Measurements from ENCODE around the gene PAQR5. TPM values are rescaled to one million over a fixed set of nuclear protein-coding genes. Genes with fewer than 3 reads are reported as not detected.
A peak's percentile ranks its signal among the peaks of the same experiment; 100 is the strongest.
"Not testable (repeated sequence)": the region's sequence is repeated elsewhere in the genome, so short reads cannot be mapped to it uniquely, and the experiment has no call there.

PAQR5 gene
- total RNA-seq, 1 experiment from 2014 or later: 8.6 TPM

DNA sequence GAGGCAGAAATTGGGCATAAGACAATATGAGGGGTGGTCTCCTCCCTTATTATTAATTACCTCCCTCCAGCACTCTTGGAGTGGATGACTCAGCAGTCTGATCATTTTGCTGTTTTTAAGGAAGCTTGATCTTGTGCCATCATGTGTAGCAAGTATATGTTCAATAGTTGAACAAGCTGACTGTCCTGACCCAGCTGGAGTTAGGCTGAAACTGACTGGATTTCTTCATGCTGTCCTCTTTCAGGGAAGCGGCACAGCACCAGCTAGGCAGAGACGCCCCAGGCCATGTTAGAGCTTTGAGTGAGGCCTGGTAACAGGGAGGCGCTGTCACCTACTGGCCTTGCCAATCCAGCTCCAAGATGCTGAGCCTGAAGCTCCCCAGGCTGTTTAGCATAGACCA is 61.0 kb downstream of the PAQR5 start:
- Histone ChIP-seq H3K9me3 (no peaks in the 10 kb centered on the region), H3K27me3 (no peaks in the 10 kb centered on the region), H3K36me3 (no peaks in the 10 kb centered on the region), H3K4me3 (no peak overlapping the region)
- DNase-seq: no peak

DNA sequence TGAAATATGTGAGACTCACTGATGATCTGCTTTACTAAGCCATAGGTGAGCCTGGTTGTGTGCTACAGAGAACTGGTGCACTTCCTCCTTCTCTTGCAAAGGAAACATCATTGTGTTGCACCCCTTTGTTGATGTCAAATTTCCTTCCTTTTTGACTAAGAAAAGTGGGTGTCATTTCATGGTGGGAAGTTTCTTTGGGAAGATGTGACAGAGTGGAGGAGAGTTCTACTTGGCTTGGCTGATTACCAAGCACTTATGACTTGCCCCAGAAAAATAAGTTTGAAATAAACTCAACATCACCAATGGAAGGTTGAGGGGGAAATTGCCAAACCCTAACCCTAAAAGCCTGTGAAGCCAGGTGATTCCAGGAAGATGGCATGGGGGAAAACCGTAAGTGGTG is 61.9 kb downstream of the PAQR5 start:
- H3K4me3 ChIP-seq: no peak overlapping the region
- H3K27me3 ChIP-seq: no peaks in the 10 kb centered on the region
- H3K9me3 ChIP-seq: no peaks in the 10 kb centered on the region
- DNase-seq: no peak
- H3K36me3 ChIP-seq: no peaks in the 10 kb centered on the region

DNA sequence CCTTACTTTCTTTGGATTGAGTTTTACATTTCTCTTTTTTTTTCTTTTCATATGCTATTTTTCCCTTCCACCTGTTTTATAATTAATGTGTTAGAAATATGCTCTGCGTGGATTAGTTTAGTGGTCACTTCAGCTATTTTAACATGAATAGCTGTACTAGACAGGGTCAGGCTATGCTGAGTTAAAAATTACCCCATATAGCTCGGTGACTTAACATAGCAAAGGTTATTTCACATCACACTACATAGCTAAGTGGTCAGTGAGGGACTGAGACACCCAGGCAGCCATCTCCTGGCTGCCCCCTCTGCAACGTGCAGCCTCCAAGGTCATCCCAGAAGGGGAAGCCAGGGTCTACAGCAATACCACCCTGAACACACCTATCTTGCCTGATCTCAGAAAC is 68.5 kb downstream of the PAQR5 start:
- Histone ChIP-seq H3K27me3 (no peaks in the 10 kb centered on the region), H3K9me3 (no peaks in the 10 kb centered on the region), H3K36me3 (no peaks in the 10 kb centered on the region), H3K4me3 (no peak overlapping the region)
- no peak for DNase-seq

DNA sequence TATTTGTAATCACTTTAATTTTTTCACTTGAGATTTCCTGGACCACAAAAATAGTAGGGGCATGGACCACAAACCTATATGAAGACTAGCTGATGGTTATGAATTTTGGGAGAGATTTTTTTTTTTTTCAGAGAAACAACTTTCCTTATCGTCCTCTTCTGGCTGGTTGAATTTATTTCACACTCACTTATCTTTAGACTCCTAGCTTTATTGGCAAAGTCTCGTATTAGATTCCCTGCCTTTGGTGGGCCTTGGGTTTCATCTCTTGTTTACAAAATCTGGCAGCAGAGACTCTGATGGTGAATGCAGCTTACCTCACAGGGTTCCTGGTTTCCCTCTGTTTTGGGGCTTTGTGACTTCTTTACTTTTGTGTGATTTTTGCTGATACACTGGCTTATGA is 70.9 kb downstream of the PAQR5 start:
- no peak for DNase-seq
- Histone ChIP-seq H3K36me3 (no peaks in the 10 kb centered on the region), H3K9me3 (no peaks in the 10 kb centered on the region), H3K27me3 (no peaks in the 10 kb centered on the region), H3K4me3 (no peak overlapping the region)

DNA sequence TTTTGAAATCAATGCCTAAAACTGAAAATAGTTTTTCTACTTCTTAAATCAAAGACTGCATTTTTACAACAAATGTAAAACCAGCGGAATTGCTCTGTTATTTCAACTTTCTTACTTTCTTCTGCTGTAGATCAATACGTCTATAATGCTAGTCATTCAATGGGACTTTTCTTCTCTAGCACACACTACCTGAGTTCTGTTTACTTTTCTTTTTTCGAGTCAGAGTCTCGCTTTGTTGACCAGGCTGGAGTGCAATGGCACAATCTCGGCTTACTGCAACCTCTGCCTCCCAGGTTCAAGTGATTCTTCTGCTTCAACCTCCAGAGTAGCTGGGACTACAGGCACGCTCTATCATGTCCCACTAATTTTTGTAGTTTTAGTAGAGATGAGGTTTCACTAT is 74.7 kb downstream of the PAQR5 start:
- no peaks in the 10 kb centered on the region for H3K27me3 ChIP-seq
- H3K9me3 ChIP-seq: no peaks in the 10 kb centered on the region
- H3K4me3 ChIP-seq: no peak overlapping the region
- no peak for DNase-seq
- no peaks in the 10 kb centered on the region for H3K36me3 ChIP-seq

DNA sequence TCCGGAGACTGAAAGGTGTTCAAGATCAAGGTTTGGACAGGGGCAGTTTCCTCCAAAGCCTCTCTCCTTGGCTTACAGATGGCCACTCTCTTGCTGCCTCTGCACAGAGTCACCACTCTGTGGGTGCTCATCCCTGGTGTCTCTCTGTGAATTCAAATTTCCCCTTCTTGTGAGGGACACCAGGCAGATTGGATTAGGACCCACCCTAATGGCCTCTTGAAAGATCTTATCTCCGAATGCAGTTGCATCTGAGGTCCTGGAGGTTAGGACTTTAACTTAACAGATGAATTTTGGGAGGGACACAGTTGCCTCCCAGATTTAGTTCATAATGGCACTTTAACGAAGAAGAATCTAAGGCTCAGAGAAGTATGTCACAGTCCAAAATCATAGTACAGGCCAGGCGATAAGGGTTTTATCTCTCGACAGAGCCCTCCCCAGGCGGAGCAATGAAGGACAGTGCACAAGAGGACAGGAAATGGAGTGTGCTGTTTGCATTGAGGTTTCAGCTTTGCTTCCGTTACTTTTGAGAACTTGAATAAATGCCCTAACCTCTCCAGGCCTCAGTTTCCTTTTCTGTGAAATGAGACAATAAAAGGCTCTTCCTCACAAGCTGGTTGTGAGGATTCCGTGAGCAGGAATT is 76.6 kb downstream of the PAQR5 start:
- H3K9me3 ChIP-seq: no peaks in the 10 kb centered on the region
- no peaks in the 10 kb centered on the region for H3K36me3 ChIP-seq
- no peak overlapping the region for H3K4me3 ChIP-seq
- DNase-seq: no peak
- no peaks in the 10 kb centered on the region for H3K27me3 ChIP-seq

DNA sequence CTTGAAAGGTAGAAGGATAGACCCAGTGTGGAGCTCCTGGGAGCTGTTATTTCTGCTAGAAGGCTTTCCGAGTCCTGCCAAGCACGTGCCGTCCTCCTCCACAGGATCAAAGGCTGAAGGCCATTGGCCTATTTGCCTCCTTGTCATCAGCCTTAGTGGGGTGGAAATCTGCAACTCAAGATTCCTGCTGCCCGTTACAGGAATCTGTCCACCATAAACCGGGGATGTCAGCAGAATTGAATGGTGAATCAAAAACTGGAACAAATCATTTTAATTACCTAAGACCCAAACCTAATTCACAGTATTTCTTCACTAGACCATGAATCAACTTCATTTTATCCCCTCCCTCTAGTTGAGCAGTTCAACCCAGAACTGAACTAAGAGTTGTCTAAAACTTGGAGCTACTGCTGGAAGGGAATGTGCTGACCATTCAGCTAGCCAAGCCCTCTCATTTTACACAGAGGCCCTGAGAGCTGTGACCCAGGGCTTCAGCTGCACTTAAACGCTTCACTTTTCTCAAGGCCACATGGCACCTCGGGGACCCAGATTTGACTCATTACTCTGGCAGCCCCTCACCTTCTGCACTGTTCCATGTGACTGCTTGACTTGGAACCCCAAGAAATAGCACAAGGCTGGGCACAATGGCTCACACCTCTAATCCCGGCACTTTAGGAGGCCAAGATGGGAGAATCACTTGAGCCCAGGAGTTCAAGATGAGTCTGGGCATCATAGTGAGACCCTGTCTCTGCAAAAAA is 78.7 kb downstream of the PAQR5 start:
- DNase-seq: no peak
- H3K4me3 ChIP-seq: no peak overlapping the region
- H3K9me3 ChIP-seq: no peaks in the 10 kb centered on the region
- H3K27me3 ChIP-seq: no peaks in the 10 kb centered on the region
- H3K36me3 ChIP-seq: no peaks in the 10 kb centered on the region

DNA sequence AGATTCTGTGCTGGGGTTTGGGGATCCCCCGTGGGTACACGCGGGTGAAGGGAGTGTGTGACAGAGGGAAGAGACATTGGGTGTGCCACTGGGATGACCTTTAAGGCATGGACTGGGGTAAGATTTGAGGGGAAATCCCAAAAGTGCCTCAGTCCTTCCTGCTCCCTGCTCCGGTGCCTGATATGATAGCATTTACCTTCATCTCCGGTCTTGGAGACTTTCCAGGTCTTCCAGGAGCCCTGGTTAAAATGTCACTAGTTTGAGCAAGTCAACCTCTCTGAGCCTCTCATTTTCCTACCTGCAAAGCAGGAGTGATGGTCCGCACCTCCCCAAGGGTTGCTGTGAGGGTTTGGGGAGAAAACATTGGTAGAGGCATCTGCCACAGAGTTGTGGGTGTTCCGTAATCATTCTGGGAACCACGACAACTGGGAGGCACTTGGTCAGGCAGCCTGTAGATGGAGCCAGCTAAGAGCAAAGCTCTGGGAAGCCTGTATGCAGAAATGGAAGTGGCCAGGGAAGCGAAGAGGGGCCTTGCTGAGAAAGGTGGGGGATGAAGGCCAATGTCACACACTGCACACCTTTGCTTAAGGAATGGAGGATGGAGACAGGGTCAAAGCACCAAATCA is 81.5 kb downstream of the PAQR5 start:
- Histone ChIP-seq H3K36me3 (no peaks in the 10 kb centered on the region), H3K27me3 (no peaks in the 10 kb centered on the region), H3K9me3 (no peaks in the 10 kb centered on the region), H3K4me3 (no peak overlapping the region)
- DNase-seq: no peak

DNA sequence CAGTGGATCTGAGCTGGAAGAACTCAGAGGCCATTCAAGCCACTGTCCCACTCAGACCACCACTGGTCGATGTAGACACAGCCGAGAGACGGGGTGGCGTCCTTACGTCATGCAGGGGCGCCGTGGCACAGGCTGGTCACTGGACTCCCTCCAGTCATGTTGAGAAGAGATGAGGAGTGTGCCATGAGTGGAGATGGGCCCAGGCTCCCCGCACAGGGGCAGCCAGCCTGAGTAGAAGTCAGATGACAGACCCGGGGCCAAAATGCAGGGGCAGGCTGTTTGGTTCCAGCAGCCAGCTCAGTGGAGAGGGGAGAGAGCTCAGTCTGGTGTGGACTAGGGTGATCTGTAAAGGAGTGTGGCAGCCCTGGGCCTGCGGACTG is 82.0 kb downstream of the PAQR5 start:
- Histone ChIP-seq H3K9me3 (no peaks in the 10 kb centered on the region), H3K36me3 (no peaks in the 10 kb centered on the region; the same call in 1 of the 2 replicates), H3K4me3 (no peak overlapping the region), H3K27me3 (no peaks in the 10 kb centered on the region)
- DNase-seq: no peak

DNA sequence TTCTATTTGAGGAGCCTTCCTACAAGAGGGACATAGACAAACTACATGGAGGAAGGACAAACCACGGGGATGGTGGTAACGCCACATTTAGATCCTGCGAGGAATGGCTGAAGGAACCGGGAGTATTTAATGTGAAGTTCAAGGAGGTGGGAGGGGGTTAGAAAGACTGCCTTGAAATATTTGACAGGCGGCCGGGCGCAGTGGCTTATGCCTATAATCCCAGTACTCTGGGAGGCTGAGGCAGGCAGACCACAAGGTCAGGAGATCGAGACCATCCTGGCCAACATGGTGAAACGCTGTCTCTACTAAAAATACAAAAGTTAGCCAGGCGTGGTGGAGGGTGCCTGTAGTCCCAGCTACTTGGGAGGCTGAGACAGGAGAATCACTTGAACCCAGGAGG is 83.5 kb downstream of the PAQR5 start:
- H3K36me3 ChIP-seq, H3K4me3 ChIP-seq, DNase-seq, H3K27me3 ChIP-seq, H3K9me3 ChIP-seq: not testable (repeated sequence)

DNA sequence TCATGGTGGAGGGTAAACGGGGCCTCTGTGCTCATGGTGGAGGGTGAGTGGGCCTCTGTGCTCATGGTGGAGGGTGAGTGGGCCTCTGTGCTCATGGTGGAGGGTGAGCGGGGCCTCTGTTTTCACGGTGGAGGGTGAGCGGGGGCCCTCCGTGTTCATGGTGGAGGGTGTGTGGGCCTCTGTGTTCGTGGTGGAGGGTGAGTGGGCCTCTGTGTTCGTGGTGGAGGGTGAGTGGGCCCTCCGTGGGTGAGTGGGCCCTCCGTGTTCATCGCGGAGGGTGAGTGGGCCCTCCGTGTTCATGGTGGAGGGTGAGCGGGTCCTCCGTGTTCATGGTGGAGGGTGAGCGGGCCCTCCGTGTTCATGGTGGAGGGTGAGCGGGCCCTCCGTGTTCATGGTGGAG is 85.4 kb downstream of the PAQR5 start:
- not testable (repeated sequence) for H3K4me3 ChIP-seq, H3K27me3 ChIP-seq, H3K9me3 ChIP-seq, H3K36me3 ChIP-seq, DNase-seq

DNA sequence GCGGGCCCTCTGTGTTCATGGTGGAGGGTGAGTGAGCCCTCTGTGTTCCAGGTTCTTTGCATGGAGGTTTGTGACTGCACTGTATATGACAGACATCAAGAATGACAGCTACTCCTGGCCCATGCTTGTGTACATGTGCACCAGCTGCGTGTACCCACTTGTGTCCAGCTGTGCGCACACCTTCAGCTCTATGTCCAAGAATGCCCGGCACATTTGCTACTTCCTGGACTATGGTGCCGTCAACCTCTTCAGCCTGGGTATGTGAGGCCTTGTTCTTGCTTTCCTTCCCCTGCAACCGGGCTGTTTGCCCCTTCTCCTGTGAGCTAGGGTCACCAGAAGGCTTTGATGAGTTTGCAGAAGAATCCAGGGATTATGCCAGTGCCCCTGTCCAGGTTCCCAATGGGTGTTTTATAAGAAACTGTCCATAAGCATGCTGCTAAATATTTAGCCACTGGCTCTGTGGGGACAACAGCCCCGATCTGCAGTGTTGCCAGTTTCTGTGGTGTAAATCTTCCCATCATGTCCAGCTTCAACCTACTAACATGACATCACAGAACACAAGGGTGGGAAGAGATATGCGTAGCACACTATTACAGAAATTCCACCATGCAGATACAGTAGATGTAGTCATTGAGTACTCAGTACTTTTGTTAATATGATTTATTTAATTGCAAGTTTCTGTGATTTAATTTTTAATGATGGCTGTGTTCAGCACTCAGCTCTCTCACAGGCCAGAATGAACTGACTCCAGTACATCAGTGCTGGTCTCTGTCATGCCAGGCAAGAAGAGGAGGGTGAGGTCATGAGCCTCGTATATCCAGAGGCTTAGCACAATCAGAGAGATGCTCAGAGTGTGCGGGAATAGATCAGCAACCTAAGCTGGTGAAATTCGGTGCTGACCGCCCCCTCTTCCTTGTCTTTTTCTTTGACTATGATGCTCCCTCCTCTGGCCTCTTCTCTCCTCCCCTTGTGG is 86.2 kb downstream of the PAQR5 start:
- Histone ChIP-seq H3K4me3 (no peak overlapping the region), H3K36me3 (no peaks in the 10 kb centered on the region; the same call in 1 of the 2 replicates), H3K9me3 (no peaks in the 10 kb centered on the region), H3K27me3 (no peaks in the 10 kb centered on the region)
- no peak for DNase-seq

DNA sequence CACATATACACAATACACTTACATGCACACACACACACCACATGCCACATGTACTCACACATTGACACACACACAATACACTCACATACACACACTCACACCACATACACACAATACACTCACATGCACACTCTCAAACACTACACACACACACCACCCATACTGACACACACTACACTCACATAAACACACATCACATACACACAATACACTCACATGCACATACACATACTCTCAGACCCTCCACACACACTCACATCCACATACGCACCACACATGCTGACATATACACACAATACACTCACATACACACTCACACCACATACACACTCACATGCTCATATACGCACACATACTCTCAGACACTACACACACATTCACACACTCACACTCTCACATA is 87.1 kb downstream of the PAQR5 start:
- no peaks in the 10 kb centered on the region; the same call in 1 of the 2 replicates for H3K36me3 ChIP-seq
- no peaks in the 10 kb centered on the region for H3K9me3 ChIP-seq
- no peaks in the 10 kb centered on the region for H3K27me3 ChIP-seq
- no peak for DNase-seq
- no peak overlapping the region for H3K4me3 ChIP-seq

DNA sequence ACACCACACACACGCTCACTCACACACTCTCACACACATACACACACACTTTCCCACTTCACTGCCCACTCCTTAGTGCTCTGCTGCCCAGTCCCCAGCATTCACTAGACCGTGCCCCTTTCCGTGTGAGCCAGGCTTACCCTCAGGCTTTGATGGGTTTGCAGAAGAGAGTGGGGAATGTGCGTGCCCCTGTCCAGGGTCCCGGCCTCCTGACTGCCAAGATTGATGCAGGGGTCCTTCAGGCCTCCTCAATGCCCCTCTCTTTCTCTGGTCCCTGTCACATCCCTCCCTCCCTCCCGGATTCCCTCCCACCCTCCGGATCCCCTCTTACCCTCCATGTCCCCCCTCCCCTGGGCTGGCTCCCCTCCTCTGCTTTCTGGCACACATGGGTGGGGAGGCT is 87.6 kb downstream of the PAQR5 start:
- H3K27me3 ChIP-seq: no peaks in the 10 kb centered on the region
- no peaks in the 10 kb centered on the region for H3K9me3 ChIP-seq
- no peak overlapping the region for H3K4me3 ChIP-seq
- no peaks in the 10 kb centered on the region; the same call in 1 of the 2 replicates for H3K36me3 ChIP-seq
- DNase-seq: no peak

DNA sequence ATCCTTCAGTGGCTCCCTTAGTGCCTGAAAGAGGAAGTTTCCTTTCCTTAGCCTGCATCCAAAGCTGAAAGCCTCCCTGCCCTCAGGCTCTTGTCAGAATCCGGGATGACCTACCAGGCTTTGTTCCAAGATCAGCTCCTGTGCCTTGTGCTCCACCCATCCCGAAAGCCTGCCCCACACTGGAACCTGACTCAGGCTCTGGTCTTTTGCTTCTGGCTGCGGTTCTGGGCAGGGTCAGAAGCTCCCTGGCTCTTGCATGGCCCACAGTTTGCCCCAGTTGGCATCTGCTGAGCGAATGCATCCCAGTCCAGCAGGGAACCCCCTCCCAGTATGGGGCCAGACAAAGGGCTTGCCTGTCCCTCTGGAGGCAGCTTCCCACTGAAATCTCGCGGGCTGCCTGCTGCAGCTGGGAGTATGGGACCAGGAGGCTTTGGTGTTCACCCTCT is 89.6 kb downstream of the PAQR5 start:
- DNase-seq: peak; percentile 56
- no peaks in the 10 kb centered on the region for H3K9me3 ChIP-seq
- no peaks in the 10 kb centered on the region for H3K27me3 ChIP-seq
- no peaks in the 10 kb centered on the region; the same call in 1 of the 2 replicates for H3K36me3 ChIP-seq
- H3K4me3 ChIP-seq: no peak overlapping the region

DNA sequence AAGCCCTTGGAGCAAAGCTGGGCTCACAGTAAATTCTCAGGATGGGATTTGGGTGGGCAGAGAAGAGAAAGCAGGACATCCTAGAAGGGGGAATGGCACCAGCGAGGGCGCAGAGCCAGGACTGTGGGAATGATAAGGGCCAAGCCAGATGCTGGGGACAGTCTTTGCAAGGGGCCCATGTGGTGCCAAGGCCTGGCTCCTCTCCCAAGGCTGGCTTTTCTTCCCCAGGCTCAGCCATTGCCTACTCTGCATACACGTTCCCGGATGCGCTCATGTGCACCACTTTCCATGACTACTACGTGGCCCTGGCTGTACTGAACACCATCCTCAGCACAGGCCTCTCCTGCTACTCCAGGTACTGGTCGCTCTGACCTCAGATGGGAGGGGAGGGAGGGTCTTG is 90.7 kb downstream of the PAQR5 start:
- Histone ChIP-seq H3K36me3 (no peaks in the 10 kb centered on the region; the same call in 1 of the 2 replicates), H3K4me3 (no peak overlapping the region), H3K27me3 (no peaks in the 10 kb centered on the region), H3K9me3 (no peaks in the 10 kb centered on the region)
- DNase-seq: no peak

DNA sequence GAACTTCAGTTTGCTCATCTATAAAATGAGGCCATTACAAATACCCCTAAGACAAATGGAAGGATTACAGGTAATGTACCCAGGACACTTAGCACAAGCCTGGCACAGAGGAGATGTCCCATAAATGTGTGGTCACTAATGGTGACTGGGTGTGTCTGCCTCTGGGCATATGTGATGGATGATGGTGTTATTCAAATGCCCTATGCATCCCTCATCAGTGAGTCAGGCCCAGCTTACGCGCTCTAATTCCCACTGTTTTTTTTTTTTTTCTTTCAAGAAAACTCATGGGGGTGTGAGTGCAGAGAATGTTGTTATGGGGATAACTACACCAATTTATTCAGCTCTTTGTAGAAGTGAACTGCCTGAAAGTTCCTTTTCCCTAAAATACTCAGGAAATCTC is 91.9 kb downstream of the PAQR5 start:
- no peak for DNase-seq
- Histone ChIP-seq H3K36me3 (peaks cover 8% of the 10 kb centered on the region), H3K9me3 (no peaks in the 10 kb centered on the region), H3K27me3 (no peaks in the 10 kb centered on the region), H3K4me3 (no peak overlapping the region)

Data from MG63 (cell line).